GM18951 (cell line): ENCODE data around the gene FAM210B.

ENCODE experiments used
- POLR2A ChIP-seq: IDR thresholded peaks from 4 replicates; pipeline ENCODE4 v1.6.1; 2011; ENCODE audit warnings: mild to moderate bottlenecking; ENCODE audit not compliant: insufficient read length, insufficient read depth; ENCODE audit errors: extremely low read depth
- in situ Hi-C: fragments of 300-500 bp; cut with MboI; formaldehyde crosslinking; loops from one replicate; pipeline ENCODE4 v1.12.0; 2022; ENCODE audit warnings: low sequenced_read_pairs, mixed read lengths, inconsistent platforms; ENCODE audit not compliant: unreplicated experiment

FAM210B gene

GRCh38 chr20:56411759-56412472 lies 53.1 kb downstream of the FAM210B start, which contains the start of gene CASS4:
CASS4 (plus strand) TSS chr20:56412260; CDS start chr20:56412459, 199 bp downstream.
- TF ChIP-seq POLR2A = no peak
- in situ Hi-C loops = no loop called here

- no peak for TF ChIP-seq POLR2A
- in situ Hi-C loops = no loop called here
These were observed 53.7 kb downstream of the FAM210B start for GRCh38 chr20:56412473-56412790.

GRCh38 chr20:56412949-56413348 lies 54.2 kb downstream of the FAM210B start:
- in situ Hi-C loops = no loop called here

GRCh38 chr20:56414842-56415765 lies 56.3 kb downstream of the FAM210B start:
- in situ Hi-C loops = no loop called here
- TF ChIP-seq POLR2A = no peak

More at GRCh38 chr20:56412949-56413348, 54.2 kb downstream of the FAM210B start:
- TF ChIP-seq POLR2A = no peak

- TF ChIP-seq POLR2A = no peak
- in situ Hi-C loops = no loop called here
These were observed 58.6 kb downstream of the FAM210B start for GRCh38 chr20:56417402-56417801.

GRCh38 chr20:56417911-56418310 lies 59.1 kb downstream of the FAM210B start:
- in situ Hi-C loops = no loop called here
- TF ChIP-seq POLR2A = no peak
